Karpas-422 (cell line): ENCODE measurements around the gene ACBD4. TPM values are rescaled to one million over a fixed set of nuclear protein-coding genes. Genes with fewer than 3 reads are reported as not detected.
"Not testable (repeated sequence)": the region's sequence is repeated elsewhere in the genome, so short reads cannot be mapped to it uniquely, and the experiment has no call there.

Experiments used
- DNase-seq: peaks from one replicate; pipeline ENCODE4 v3.0.0-alpha.2; 2015
- H2AFZ ChIP-seq: fragments of 200-600 bp; sonication (generic); 2 replicates; pipeline ENCODE4 v1.6.1; 2014; ENCODE audit warnings: antibody characterized with exemption, low read length, mixed read lengths
- H3K27ac ChIP-seq: fragments of 200-600 bp; sonication (generic); 2 replicates; pipeline ENCODE4 v1.5.1; 2014; ENCODE audit warnings: mild to moderate bottlenecking, low read length, moderate library complexity
- H3K27me3 ChIP-seq: fragments of 200-600 bp; sonication (generic); 2 replicates; pipeline ENCODE4 v1.6.1; 2014; ENCODE audit warnings: low read length, mixed read lengths
- H3K36me3 ChIP-seq: fragments of 200-600 bp; sonication (generic); 2 replicates; pipeline ENCODE4 v1.6.1; 2014; ENCODE audit warnings: low read length, mixed read lengths; ENCODE audit not compliant: insufficient read depth
- H3K4me1 ChIP-seq: fragments of 200-600 bp; sonication (generic); 2 replicates; pipeline ENCODE4 v1.6.1; 2014; ENCODE audit warnings: mild to moderate bottlenecking, low read length, mixed read lengths
- H3K4me2 ChIP-seq: fragments of 200-600 bp; sonication (generic); 2 replicates; pipeline ENCODE4 v1.6.1; 2014; ENCODE audit warnings: low read length, low read depth, mild to moderate bottlenecking; ENCODE audit not compliant: poor library complexity, severe bottlenecking
- H3K4me3 ChIP-seq: fragments of 200-600 bp; sonication (generic); 2 replicates; pipeline ENCODE4 v1.5.1; 2014; ENCODE audit warnings: mild to moderate bottlenecking, antibody characterized with exemption, low read length, mixed read lengths
- H3K79me2 ChIP-seq: fragments of 200-600 bp; sonication (generic); 2 replicates; pipeline ENCODE4 v1.6.1; 2014; ENCODE audit warnings: mild to moderate bottlenecking, low read length, mixed read lengths
- H3K9ac ChIP-seq: fragments of 200-600 bp; sonication (generic); 2 replicates; pipeline ENCODE4 v1.6.0; 2014; ENCODE audit warnings: low read length
- H3K9me2 ChIP-seq: fragments of 200-600 bp; sonication (generic), shearing (Covaris generic); replicated peaks from 2 replicates; pipeline ENCODE4 v1.6.0; 2014; ENCODE audit warnings: mild to moderate bottlenecking, low read length, moderate library complexity; ENCODE audit not compliant: insufficient read depth
- H3K9me3 ChIP-seq: fragments of 300-700, 200-600 bp; sonication (generic); 2 replicates; pipeline ENCODE4 v1.6.1; 2014; ENCODE audit warnings: low read length, mixed read lengths
- H4K20me1 ChIP-seq: fragments of 200-600 bp; sonication (generic); 2 replicates; pipeline ENCODE4 v1.6.1; 2014; ENCODE audit warnings: mild to moderate bottlenecking, antibody characterized with exemption, low read length, low read depth; ENCODE audit not compliant: insufficient read depth
- total RNA-seq: library from RNA; depleted of rRNA; stranded (reverse); fragments of >200 nt; shearing (Covaris generic); gene quantifications from 2 replicates; pipeline ENCODE4 v1.2.3, GENCODE V29; 2014; ENCODE audit warnings: low replicate concordance

ACBD4 gene
- total RNA-seq, 1 experiment from 2014 or later = 13.4 TPM

DNA sequence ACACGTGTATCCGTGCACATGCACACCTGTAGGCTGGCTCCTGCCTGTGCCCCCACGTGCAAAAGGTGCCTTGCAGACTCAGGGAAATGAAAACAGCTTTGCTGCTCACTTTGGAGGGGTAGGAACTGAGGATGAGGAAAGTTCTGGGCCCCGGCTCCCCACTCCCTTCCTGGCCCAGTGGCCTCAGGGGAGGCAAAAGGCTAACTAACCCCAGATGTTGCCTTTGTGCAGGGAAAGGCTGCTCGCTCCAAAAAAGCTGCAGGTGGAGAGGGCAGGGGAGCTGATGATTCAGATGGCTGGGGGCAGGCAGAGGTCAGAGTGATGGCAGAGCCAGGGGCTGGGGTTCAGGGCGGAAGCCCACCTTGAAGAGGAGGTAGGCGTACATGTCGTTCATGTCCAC is 15.5 kb upstream of the ACBD4 start:
- Histone ChIP-seq H2AFZ (no peak overlapping the region), H3K4me1 (peaks cover 4% of the 10 kb centered on the region; the same call in 1 of the 2 replicates), H3K4me2 (no peak overlapping the region), H3K27me3 (no peaks in the 10 kb centered on the region), H3K4me3 (no peak overlapping the region), H3K9ac (no peak overlapping the region), H4K20me1 (no peaks in the 10 kb centered on the region), H3K36me3 (no peaks in the 10 kb centered on the region), H3K9me2 (no peaks in the 10 kb centered on the region), H3K79me2 (no peaks in the 10 kb centered on the region), H3K27ac (no peak overlapping the region), H3K9me3 (no peaks in the 10 kb centered on the region)
- no peak for DNase-seq

GRCh38 chr17:45120558-45120957 is 14.9 kb upstream of the ACBD4 start:
- Histone ChIP-seq H4K20me1 (no peaks in the 10 kb centered on the region), H3K79me2 (no peaks in the 10 kb centered on the region), H3K4me3 (no peak overlapping the region), H2AFZ (no peak overlapping the region), H3K4me2 (no peak overlapping the region), H3K27ac (no peak overlapping the region), H3K9me3 (no peaks in the 10 kb centered on the region), H3K9me2 (no peaks in the 10 kb centered on the region), H3K4me1 (peaks cover 4% of the 10 kb centered on the region; the same call in 1 of the 2 replicates), H3K36me3 (no peaks in the 10 kb centered on the region), H3K9ac (no peak overlapping the region), H3K27me3 (no peaks in the 10 kb centered on the region)
- no peak for DNase-seq

GRCh38 chr17:45121055-45121454 is 14.4 kb upstream of the ACBD4 start:
- no peak for DNase-seq
- Histone ChIP-seq H3K27ac (no peak overlapping the region), H3K4me3 (no peak overlapping the region), H3K9me3 (no peaks in the 10 kb centered on the region), H4K20me1 (no peaks in the 10 kb centered on the region), H3K36me3 (no peaks in the 10 kb centered on the region), H3K4me1 (peaks cover 4% of the 10 kb centered on the region; the same call in 1 of the 2 replicates), H3K4me2 (no peak overlapping the region), H3K79me2 (no peaks in the 10 kb centered on the region), H3K9me2 (no peaks in the 10 kb centered on the region), H3K27me3 (no peaks in the 10 kb centered on the region), H2AFZ (no peak overlapping the region), H3K9ac (no peak overlapping the region)

- Histone ChIP-seq H3K9me3 (no peaks in the 10 kb centered on the region), H3K9me2 (no peaks in the 10 kb centered on the region), H3K4me2 (no peak overlapping the region), H3K4me1 (peaks cover 4% of the 10 kb centered on the region; the same call in 1 of the 2 replicates), H2AFZ (no peak overlapping the region), H4K20me1 (no peaks in the 10 kb centered on the region), H3K27ac (no peak overlapping the region), H3K79me2 (no peaks in the 10 kb centered on the region), H3K4me3 (no peak overlapping the region), H3K36me3 (no peaks in the 10 kb centered on the region), H3K27me3 (no peaks in the 10 kb centered on the region), H3K9ac (no peak overlapping the region)
- no peak for DNase-seq
These were observed 12.3 kb upstream of the ACBD4 start for GRCh38 chr17:45123076-45123770.

DNA sequence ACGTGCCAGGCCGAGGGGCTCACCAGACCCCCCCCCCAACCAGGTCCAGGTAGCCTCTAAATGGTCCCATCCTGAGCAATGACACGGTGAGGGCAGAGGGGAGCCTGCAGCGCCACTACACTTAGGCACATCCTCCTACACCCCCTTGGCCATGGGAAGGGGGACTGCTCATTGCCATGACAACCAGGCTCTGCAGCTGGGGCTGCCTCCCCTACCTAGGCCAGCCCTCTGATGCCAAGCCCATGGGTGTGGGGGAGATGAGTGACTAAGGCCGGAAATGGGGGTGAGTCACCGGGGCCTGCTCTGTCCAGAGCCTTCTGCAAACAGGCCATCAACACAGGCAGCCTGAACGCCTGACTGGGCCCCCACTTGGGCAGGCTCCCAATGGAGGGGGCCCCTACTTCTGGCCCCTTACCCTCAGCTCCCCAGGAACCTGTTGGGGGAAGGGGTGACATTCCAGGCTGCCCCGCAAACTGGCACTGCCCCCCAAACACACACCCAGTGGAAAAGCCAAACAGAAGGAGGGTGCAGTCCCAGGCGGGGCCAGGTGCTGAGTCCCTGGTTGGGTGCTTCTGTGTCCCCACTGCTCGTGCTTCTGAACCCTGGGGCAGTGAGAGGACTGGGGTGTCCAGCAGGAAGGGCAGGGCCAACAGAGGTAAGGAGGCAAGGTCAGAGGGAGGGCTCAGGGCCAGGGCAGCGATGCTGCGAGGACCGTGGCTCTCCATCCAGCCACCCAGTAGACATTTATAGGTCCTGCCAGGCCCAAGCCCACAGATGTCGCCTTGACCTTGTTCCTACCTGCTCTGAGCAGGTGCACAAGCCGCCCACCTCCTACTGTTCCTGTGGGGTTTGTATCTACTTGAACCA is 11.3 kb upstream of the ACBD4 start:
- Histone ChIP-seq H3K4me2 (no peak overlapping the region), H3K9me3 (no peaks in the 10 kb centered on the region), H2AFZ (no peak overlapping the region), H3K4me1 (peaks cover 4% of the 10 kb centered on the region; the same call in 1 of the 2 replicates), H3K79me2 (no peaks in the 10 kb centered on the region), H3K9me2 (no peaks in the 10 kb centered on the region), H3K36me3 (no peaks in the 10 kb centered on the region), H3K9ac (no peak overlapping the region), H3K27me3 (no peaks in the 10 kb centered on the region), H3K27ac (no peak overlapping the region), H3K4me3 (no peak overlapping the region), H4K20me1 (no peaks in the 10 kb centered on the region)
- DNase-seq = peak; percentile 60

- H3K4me2 ChIP-seq, H3K4me3 ChIP-seq, H3K79me2 ChIP-seq, H4K20me1 ChIP-seq, H3K9ac ChIP-seq, DNase-seq, H3K9me3 ChIP-seq, H3K9me2 ChIP-seq, H3K36me3 ChIP-seq, H3K4me1 ChIP-seq, H3K27me3 ChIP-seq, H2AFZ ChIP-seq, H3K27ac ChIP-seq: not testable (repeated sequence)
These were observed 10.7 kb upstream of the ACBD4 start for GRCh38 chr17:45124797-45125122.

DNA sequence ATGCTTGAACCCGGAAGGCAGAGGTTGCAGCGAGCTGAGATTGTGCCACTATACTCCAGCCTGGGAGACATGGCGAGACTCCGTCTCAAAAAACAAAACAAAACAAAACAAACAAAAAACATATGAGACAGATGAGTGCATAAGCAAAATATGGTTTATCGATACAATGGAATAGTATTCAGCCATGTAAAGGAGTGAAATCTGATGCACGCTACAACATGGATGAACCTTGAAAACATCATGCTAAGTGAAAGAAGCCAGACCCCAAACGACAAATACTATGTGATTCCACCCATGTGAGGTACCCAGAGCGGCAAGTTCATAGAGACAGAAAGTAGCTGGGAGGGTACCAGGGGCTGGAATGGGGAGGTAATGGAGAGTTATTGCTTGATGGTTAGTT is 10.0 kb upstream of the ACBD4 start:
- Histone ChIP-seq H3K79me2 (no peaks in the 10 kb centered on the region), H3K36me3 (no peaks in the 10 kb centered on the region), H4K20me1 (no peaks in the 10 kb centered on the region), H3K4me2 (no peak overlapping the region), H3K9me3 (no peaks in the 10 kb centered on the region), H3K9me2 (no peaks in the 10 kb centered on the region), H3K4me3 (no peak overlapping the region), H3K9ac (no peak overlapping the region), H3K4me1 (peaks cover 4% of the 10 kb centered on the region; the same call in 1 of the 2 replicates), H3K27ac (no peak overlapping the region), H2AFZ (no peak overlapping the region), H3K27me3 (no peaks in the 10 kb centered on the region)
- no peak for DNase-seq

DNA sequence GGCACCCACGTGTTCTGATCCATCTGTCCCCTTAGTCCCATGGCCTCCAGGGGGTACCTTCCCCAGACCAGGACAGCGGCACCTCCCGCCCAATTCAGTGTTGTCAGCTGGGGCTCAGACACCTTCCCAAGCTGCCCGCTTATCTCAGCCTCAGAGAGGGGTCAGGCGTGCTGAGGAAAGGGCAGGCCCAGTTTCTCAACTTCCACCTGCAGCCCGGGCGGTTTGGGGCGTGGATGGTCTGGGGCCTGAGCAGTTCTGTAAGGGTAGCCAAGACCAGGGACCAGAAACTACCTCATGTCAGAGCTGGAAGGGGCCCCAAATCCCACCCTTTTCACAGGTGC is 8.3 kb upstream of the ACBD4 start:
- no peak overlapping the region for H2AFZ ChIP-seq
- no peaks in the 10 kb centered on the region for H3K79me2 ChIP-seq
- H3K27ac ChIP-seq = no peak overlapping the region
- H3K9me2 ChIP-seq = no peaks in the 10 kb centered on the region
- H3K4me1 ChIP-seq = peaks cover 8% of the 10 kb centered on the region
- H3K36me3 ChIP-seq = no peaks in the 10 kb centered on the region
- H3K4me2 ChIP-seq = no peak overlapping the region
- no peaks in the 10 kb centered on the region for H3K27me3 ChIP-seq
- no peaks in the 10 kb centered on the region for H4K20me1 ChIP-seq
- no peak overlapping the region for H3K9ac ChIP-seq
- H3K4me3 ChIP-seq = no peak overlapping the region
- no peaks in the 10 kb centered on the region for H3K9me3 ChIP-seq
- no peak for DNase-seq
